ENCODE results near the gene ACSF3.

- TF ChIP-seq SIN3A (IDR thresholded peaks at IDR 0.05; ENCODE audit: borderline replicate concordance, insufficient read depth, low read depth, low read length): no peak
- no peak for TF ChIP-seq TCF7L2 (IDR thresholded peaks at IDR 0.05; ENCODE audit: low read depth, low read length)
- TF ChIP-seq POLR2AphosphoS5 (IDR thresholded peaks at IDR 0.05; ENCODE audit: low read depth, low read length): no peak
- TF ChIP-seq CTCF (IDR thresholded peaks at IDR 0.05): no peak
These were observed 36.8 kb downstream of the ACSF3 start for GRCh38 chr16:89130448-89130847.

Data from Panc1 (cell line).